GM12878 (cell line): ENCODE measurements around the gene TAS2R39. TPM values are rescaled to one million over a fixed set of nuclear protein-coding genes. Genes with fewer than 3 reads are reported as not detected.

ENCODE experiments used
- ATAC-seq: fragments of 200-7000 bp; cut with Tn5 transposase; 3 replicates; pipeline ENCODE4 v1.9.1; 2020; ENCODE audit warnings: mild to moderate bottlenecking, moderate library complexity
- BruUV-seq: library from RNA; stranded (reverse); fragments of 400-500 nt; replicated peaks from 2 replicates; lab custom pipeline; 2021; lab: Mats Ljungman, UMichigan
- CTCF ChIA-PET: fragments of 300-600 bp; sonication (Branson Sonifier 250); formaldehyde crosslinking; extraction: SDS; loops from one replicate; lab custom pipeline; 2021; ENCODE audit warnings: inconsistent platforms; lab: Yijun Ruan, JAX
- POLR2A ChIA-PET: fragments of 350-600 bp; formaldehyde crosslinking; extraction: SDS; loops from one replicate; lab custom pipeline; 2021; ENCODE audit warnings: inconsistent platforms; lab: Charles Lee
- RAD21 ChIA-PET: fragments of 300-600 bp; sonication (Branson Sonifier 250); formaldehyde crosslinking; loops from one replicate; lab custom pipeline; 2023; ENCODE audit warnings: antibody characterized with exemption; ENCODE audit not compliant: unreplicated experiment; lab: Charles Lee
- SMC1A ChIA-PET: fragments of 300-600 bp; sonication (Branson Sonifier 250); formaldehyde crosslinking; loops from one replicate; lab custom pipeline; 2023; ENCODE audit not compliant: unreplicated experiment, uncharacterized antibody; lab: Charles Lee
- DNase-seq: peaks from one replicate; pipeline ENCODE4 v3.0.0-alpha.2; 2011; ENCODE audit warnings: low read depth, low spot score
- FAIRE-seq: peaks from 3 replicates; lab custom pipeline; 2011; peaks lifted over from hg19 to GRCh38; lab: Jason Lieb, UNC
- H2AFZ ChIP-seq: 2 replicates; pipeline ENCODE4 v1.6.0; 2011; ENCODE audit warnings: low read depth, low read length, control low read depth; ENCODE audit not compliant: control insufficient read depth
- H3K27ac ChIP-seq: 2 replicates; pipeline ENCODE4 v1.5.1; 2011; ENCODE audit warnings: control low read depth; ENCODE audit not compliant: control insufficient read depth, insufficient read depth
- H3K27me3 ChIP-seq, 2 experiments: replicated peaks in 1 of 2; 2 replicates each; pipeline versions ENCODE4 v1.6.0 to v1.6.1; 2011; ENCODE audit warnings: low read length in 1 of 2; ENCODE audit not compliant: control insufficient read depth in 2 of 2, insufficient read depth in 2 of 2
- H3K36me3 ChIP-seq, 2 experiments: 2 replicates each; pipeline ENCODE4 v1.5.1; 2011; ENCODE audit warnings: low read length in 1 of 2; ENCODE audit not compliant: control insufficient read depth in 2 of 2, insufficient read depth in 2 of 2
- H3K4me1 ChIP-seq: 2 replicates; pipeline ENCODE4 v1.6.1; 2011; ENCODE audit warnings: mild to moderate bottlenecking, low read length, moderate library complexity, mixed read lengths; ENCODE audit not compliant: control insufficient read depth, insufficient read depth
- H3K4me2 ChIP-seq: 2 replicates; pipeline ENCODE4 v1.6.0; 2011; ENCODE audit warnings: control low read depth; ENCODE audit not compliant: control insufficient read depth, insufficient read depth
- H3K4me3 ChIP-seq: fragments of 200-600 bp; sonication (generic); 2 replicates; pipeline ENCODE4 v1.5.1; 2016
- H3K79me2 ChIP-seq: 2 replicates; pipeline ENCODE4 v1.6.0; 2011; ENCODE audit warnings: low read length; ENCODE audit not compliant: control insufficient read depth, insufficient read depth
- H3K9ac ChIP-seq: 2 replicates; pipeline ENCODE4 v1.8.0; 2011; ENCODE audit warnings: low read length, control low read depth, mixed read lengths; ENCODE audit not compliant: control insufficient read depth, insufficient read depth
- H3K9me3 ChIP-seq: replicated peaks from 3 replicates; pipeline ENCODE4 v1.5.1; 2011; ENCODE audit warnings: mild to moderate bottlenecking, low read length; ENCODE audit not compliant: control insufficient read depth, insufficient read depth
- H4K20me1 ChIP-seq: 2 replicates; pipeline ENCODE4 v1.6.0; 2011; ENCODE audit not compliant: control insufficient read depth, insufficient read depth
- BACH1 ChIP-seq: fragments of 450-650 bp; IDR thresholded peaks from 2 replicates; pipeline ENCODE4 v1.6.1; 2017; ENCODE audit warnings: mild to moderate bottlenecking, borderline replicate concordance
- IRF4 ChIP-seq: IDR thresholded peaks from 2 replicates; pipeline ENCODE4 v1.6.1; 2011; ENCODE audit warnings: low read depth, low read length
- MTA3 ChIP-seq: IDR thresholded peaks from 2 replicates; pipeline ENCODE4 v1.6.1; 2012; ENCODE audit warnings: low read length, inconsistent platforms, borderline replicate concordance
- RB1 ChIP-seq: fragments of 450-650 bp; formaldehyde crosslinking; IDR thresholded peaks from 2 replicates; pipeline ENCODE4 v1.6.1; 2017; ENCODE audit warnings: mild to moderate bottlenecking, borderline replicate concordance
- ZNF274 ChIP-seq: IDR thresholded peaks from one replicate; pipeline ENCODE4 v1.8.0; 2011; ENCODE audit not compliant: insufficient read length, insufficient read depth
- WGBS: methylation state at CpG from one replicate; pipeline ENCODE4 v1.1.6; 2016; ENCODE audit warnings: low lambda C conversion rate; ENCODE audit not compliant: insufficient replicate concordance, insufficient coverage; ENCODE audit errors: missing lambda C conversion rate; 5-methylcytosine and 5-hydroxymethylcytosine counted together
- in situ Hi-C: fragments of 300-500 bp; cut with MboI; formaldehyde crosslinking; loops from 9 replicates; pipeline ENCODE4 v1.14.3; 2018; ENCODE audit warnings: mixed read lengths
- intact Hi-C: fragments of 100-400 bp; cut with micrococcal nuclease; formaldehyde crosslinking; loops from one replicate; pipeline ENCODE4 v1.14.2; 2022; ENCODE audit not compliant: unreplicated experiment
- polyA plus RNA-seq, 11 experiments: library from polyadenylated mRNA; depleted of rRNA in 4 of 11; unstranded in 6 of 11; stranded (reverse) in 5 of 11; fragments of >200 nt; fragmentation: Nextera tagmentation in 4 of 11; fragmentation: Illumina TruSeq in 1 of 11; extraction: Ambion mirVana in 4 of 11; extraction: Trizol in 1 of 11; gene quantifications; 1 replicate in 1 of 11; 2 replicates in 10 of 11; pipeline versions ENCODE4 v1.2.1 to v1.2.3, GENCODE V29; 2011 to 2016; ENCODE audit warnings: inconsistent platforms in 2 of 11, missing spikeins in 2 of 11, low read depth in 1 of 11
- total RNA-seq, 4 experiments: library from RNA; depleted of rRNA in 3 of 4; stranded (reverse); fragments of >200 nt in 3 of 4; fragmentation: Illumina TruSeq in 1 of 4; extraction: Trizol in 1 of 4; gene quantifications; 2 replicates each; pipeline versions ENCODE4 v1.2.1 to v1.2.3, GENCODE V29; 2013 to 2021
- TF ChIP-seq, protein P1 (sequence below): IDR thresholded peaks from 2 replicates; pipeline ENCODE4 v1.6.1; 2012; ENCODE audit warnings: improper control_type of control experiment, low read depth, low read length; ENCODE audit not compliant: insufficient replicate concordance
- TF ChIP-seq, protein P2 (sequence below): IDR thresholded peaks from 2 replicates; pipeline ENCODE4 v1.6.1; 2012; ENCODE audit warnings: low read length, inconsistent platforms

The TAS2R39 gene
- total and polyA plus RNA-seq, 10 of the 15 experiments (the other 5 are each of a cell fraction or from before 2014, with no cell fraction given) = not detected

DNA sequence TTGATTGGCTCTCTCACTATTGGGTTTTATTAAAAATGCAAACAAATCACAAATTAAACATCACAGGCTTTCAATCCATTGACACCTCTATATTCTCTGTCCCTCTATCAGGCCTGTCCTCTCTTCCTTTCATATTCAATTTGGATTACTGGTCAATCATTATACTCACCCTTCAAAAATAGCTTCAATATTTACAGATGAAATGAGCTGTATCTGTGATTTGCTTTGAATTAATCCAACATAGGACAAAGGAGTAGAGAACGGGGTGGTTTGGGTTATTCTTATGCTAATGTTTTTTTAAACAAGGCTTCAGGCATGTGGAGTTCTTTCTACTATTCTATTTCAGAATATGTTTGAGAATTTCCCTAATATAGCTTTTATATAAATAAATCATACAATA is 2.3 kb downstream of the TAS2R39 start:
- CTCF ChIA-PET = no interaction called here
- POLR2A ChIA-PET = no interaction called here
- DNase-seq (no peak), FAIRE-seq (no peak), ATAC-seq (no peak)
- Histone ChIP-seq H3K4me2 (no peak overlapping the region), H3K79me2 (no peaks in the 10 kb centered on the region), H3K4me3 (no peak overlapping the region), H3K4me1 (no peaks in the 10 kb centered on the region), H3K9me3 (no peaks in the 10 kb centered on the region), H3K9ac (no peak overlapping the region), H4K20me1 (no peaks in the 10 kb centered on the region), H3K27me3 (no peaks in the 10 kb centered on the region), H3K27ac (no peak overlapping the region), H2AFZ (no peak overlapping the region), H3K36me3 (no peaks in the 10 kb centered on the region)
- 23% methylated on average over 1 of the region's 1 CpG for WGBS
- SMC1A ChIA-PET = no interaction called here
- RAD21 ChIA-PET = no interaction called here
- in situ Hi-C loops (no loop called here), intact Hi-C loops (no loop called here)
- TF ChIP-seq BACH1 (no peak), ZNF274 (no peak), MTA3 (no peak), IRF4 (no peak), RB1 (no peak)
- TF ChIP-seq, protein P1, sequence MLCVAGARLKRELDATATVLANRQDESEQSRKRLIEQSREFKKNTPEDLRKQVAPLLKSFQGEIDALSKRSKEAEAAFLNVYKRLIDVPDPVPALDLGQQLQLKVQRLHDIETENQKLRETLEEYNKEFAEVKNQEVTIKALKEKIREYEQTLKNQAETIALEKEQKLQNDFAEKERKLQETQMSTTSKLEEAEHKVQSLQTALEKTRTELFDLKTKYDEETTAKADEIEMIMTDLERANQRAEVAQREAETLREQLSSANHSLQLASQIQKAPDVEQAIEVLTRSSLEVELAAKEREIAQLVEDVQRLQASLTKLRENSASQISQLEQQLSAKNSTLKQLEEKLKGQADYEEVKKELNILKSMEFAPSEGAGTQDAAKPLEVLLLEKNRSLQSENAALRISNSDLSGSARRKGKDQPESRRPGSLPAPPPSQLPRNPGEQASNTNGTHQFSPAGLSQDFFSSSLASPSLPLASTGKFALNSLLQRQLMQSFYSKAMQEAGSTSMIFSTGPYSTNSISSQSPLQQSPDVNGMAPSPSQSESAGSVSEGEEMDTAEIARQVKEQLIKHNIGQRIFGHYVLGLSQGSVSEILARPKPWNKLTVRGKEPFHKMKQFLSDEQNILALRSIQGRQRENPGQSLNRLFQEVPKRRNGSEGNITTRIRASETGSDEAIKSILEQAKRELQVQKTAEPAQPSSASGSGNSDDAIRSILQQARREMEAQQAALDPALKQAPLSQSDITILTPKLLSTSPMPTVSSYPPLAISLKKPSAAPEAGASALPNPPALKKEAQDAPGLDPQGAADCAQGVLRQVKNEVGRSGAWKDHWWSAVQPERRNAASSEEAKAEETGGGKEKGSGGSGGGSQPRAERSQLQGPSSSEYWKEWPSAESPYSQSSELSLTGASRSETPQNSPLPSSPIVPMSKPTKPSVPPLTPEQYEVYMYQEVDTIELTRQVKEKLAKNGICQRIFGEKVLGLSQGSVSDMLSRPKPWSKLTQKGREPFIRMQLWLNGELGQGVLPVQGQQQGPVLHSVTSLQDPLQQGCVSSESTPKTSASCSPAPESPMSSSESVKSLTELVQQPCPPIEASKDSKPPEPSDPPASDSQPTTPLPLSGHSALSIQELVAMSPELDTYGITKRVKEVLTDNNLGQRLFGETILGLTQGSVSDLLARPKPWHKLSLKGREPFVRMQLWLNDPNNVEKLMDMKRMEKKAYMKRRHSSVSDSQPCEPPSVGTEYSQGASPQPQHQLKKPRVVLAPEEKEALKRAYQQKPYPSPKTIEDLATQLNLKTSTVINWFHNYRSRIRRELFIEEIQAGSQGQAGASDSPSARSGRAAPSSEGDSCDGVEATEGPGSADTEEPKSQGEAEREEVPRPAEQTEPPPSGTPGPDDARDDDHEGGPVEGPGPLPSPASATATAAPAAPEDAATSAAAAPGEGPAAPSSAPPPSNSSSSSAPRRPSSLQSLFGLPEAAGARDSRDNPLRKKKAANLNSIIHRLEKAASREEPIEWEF = no peak
- TF ChIP-seq, protein P2, sequence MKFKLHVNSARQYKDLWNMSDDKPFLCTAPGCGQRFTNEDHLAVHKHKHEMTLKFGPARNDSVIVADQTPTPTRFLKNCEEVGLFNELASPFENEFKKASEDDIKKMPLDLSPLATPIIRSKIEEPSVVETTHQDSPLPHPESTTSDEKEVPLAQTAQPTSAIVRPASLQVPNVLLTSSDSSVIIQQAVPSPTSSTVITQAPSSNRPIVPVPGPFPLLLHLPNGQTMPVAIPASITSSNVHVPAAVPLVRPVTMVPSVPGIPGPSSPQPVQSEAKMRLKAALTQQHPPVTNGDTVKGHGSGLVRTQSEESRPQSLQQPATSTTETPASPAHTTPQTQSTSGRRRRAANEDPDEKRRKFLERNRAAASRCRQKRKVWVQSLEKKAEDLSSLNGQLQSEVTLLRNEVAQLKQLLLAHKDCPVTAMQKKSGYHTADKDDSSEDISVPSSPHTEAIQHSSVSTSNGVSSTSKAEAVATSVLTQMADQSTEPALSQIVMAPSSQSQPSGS = no peak
- BruUV-seq = no TSS peak
